ENCODE data around the gene CIDEA.

DNA sequence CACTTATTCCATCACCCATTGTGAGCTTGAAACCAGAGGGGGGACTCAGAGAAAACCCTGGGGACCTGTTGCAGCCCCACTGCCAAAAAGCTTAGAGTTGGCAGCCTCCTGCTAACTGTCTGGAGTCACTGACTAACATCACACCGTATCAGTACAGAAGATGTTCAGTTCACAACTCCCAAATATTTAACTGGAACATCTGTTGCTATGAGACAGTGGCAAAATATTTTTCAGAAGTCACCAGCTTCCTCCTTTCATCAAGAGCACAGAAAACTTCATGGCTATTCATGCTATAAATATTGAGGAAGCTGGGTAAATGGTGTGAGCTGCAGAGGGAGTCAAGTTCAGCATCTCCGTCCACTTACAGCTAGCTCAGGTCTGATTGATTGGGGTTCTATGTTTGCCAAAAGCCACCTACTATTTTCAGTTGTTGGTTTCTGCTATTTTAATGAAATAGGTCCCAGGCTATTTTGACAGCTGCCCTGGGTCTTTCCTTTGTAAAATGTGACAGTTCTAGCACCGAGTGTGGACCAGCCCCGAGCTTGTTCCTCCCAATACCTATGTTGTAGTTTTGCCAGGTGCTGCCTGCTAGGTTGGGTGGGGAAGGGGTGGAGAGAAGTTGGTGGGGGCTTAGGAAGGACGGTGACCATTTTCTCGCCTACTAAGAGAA, 63.6 kb downstream of the CIDEA start:
- TF ChIP-seq, protein P1, sequence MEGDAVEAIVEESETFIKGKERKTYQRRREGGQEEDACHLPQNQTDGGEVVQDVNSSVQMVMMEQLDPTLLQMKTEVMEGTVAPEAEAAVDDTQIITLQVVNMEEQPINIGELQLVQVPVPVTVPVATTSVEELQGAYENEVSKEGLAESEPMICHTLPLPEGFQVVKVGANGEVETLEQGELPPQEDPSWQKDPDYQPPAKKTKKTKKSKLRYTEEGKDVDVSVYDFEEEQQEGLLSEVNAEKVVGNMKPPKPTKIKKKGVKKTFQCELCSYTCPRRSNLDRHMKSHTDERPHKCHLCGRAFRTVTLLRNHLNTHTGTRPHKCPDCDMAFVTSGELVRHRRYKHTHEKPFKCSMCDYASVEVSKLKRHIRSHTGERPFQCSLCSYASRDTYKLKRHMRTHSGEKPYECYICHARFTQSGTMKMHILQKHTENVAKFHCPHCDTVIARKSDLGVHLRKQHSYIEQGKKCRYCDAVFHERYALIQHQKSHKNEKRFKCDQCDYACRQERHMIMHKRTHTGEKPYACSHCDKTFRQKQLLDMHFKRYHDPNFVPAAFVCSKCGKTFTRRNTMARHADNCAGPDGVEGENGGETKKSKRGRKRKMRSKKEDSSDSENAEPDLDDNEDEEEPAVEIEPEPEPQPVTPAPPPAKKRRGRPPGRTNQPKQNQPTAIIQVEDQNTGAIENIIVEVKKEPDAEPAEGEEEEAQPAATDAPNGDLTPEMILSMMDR (IDR thresholded peaks at IDR 0.05): no peak
- TF ChIP-seq POLR2A (IDR thresholded peaks at IDR 0.05): no peak

Measured in Peyer's patch (tissue), 4 donors.